Stimulated activated CD8-positive, alpha-beta memory T cell treated with anti-CD3 and anti-CD28 coated beads, Interleukin-4, amount 100 ng/mL, for 48 hours (primary cell): ENCODE measurements around the gene COG2.
"Not testable (repeated sequence)": the region's sequence is repeated elsewhere in the genome, so short reads cannot be mapped to it uniquely, and the experiment has no call there.

Experiments
- DNase-seq: peaks from one replicate; pipeline ENCODE4 v3.0.0-alpha.2; 2020

COG2 gene

GRCh38 chr1:230679192-230679591 lies 36.9 kb downstream of the COG2 start:
- DNase-seq = no peak

- no peak for DNase-seq
Observed at GRCh38 chr1:230679825-230680224, 37.5 kb downstream of the COG2 start.

GRCh38 chr1:230680300-230681025 lies 38.2 kb downstream of the COG2 start:
- DNase-seq = no peak

- DNase-seq = no peak
Observed at GRCh38 chr1:230681599-230681998, 39.3 kb downstream of the COG2 start.

GRCh38 chr1:230682274-230682673 lies 40.0 kb downstream of the COG2 start:
- no peak for DNase-seq

GRCh38 chr1:230682882-230683610 lies 40.8 kb downstream of the COG2 start:
- no peak for DNase-seq

- no peak for DNase-seq
Observed at GRCh38 chr1:230684146-230684545, 41.9 kb downstream of the COG2 start.

GRCh38 chr1:230684998-230685397 lies 42.7 kb downstream of the COG2 start:
- no peak for DNase-seq

- DNase-seq = no peak
Observed at GRCh38 chr1:230686747-230687146, 44.5 kb downstream of the COG2 start.

- DNase-seq = no peak
Observed at GRCh38 chr1:230690101-230690500, 47.8 kb downstream of the COG2 start.

- no peak for DNase-seq
Observed at GRCh38 chr1:230691615-230692014, 49.3 kb downstream of the COG2 start.

- no peak for DNase-seq
Observed at GRCh38 chr1:230693221-230693620, 50.9 kb downstream of the COG2 start.

- DNase-seq = no peak
Observed at GRCh38 chr1:230693777-230694176, 51.5 kb downstream of the COG2 start.

- DNase-seq = no peak
Observed at GRCh38 chr1:230694464-230694863, 52.2 kb downstream of the COG2 start.

- DNase-seq = no peak
Observed at GRCh38 chr1:230694991-230695390, 52.7 kb downstream of the COG2 start.

GRCh38 chr1:230696218-230696617 lies 53.9 kb downstream of the COG2 start:
- DNase-seq = no peak

GRCh38 chr1:230696722-230697437 lies 54.6 kb downstream of the COG2 start:
- DNase-seq = no peak

GRCh38 chr1:230698130-230698529 lies 55.8 kb downstream of the COG2 start:
- DNase-seq = no peak

GRCh38 chr1:230698964-230699363 lies 56.7 kb downstream of the COG2 start:
- not testable (repeated sequence) for DNase-seq

GRCh38 chr1:230699716-230700115 lies 57.4 kb downstream of the COG2 start:
- no peak for DNase-seq

GRCh38 chr1:230700132-230700531 lies 57.9 kb downstream of the COG2 start:
- no peak for DNase-seq

GRCh38 chr1:230701434-230701833 lies 59.2 kb downstream of the COG2 start:
- no peak for DNase-seq

GRCh38 chr1:230701895-230702768 lies 59.9 kb downstream of the COG2 start:
- DNase-seq = no peak
